ENCODE results near the gene RNASEH2C.

DNA sequence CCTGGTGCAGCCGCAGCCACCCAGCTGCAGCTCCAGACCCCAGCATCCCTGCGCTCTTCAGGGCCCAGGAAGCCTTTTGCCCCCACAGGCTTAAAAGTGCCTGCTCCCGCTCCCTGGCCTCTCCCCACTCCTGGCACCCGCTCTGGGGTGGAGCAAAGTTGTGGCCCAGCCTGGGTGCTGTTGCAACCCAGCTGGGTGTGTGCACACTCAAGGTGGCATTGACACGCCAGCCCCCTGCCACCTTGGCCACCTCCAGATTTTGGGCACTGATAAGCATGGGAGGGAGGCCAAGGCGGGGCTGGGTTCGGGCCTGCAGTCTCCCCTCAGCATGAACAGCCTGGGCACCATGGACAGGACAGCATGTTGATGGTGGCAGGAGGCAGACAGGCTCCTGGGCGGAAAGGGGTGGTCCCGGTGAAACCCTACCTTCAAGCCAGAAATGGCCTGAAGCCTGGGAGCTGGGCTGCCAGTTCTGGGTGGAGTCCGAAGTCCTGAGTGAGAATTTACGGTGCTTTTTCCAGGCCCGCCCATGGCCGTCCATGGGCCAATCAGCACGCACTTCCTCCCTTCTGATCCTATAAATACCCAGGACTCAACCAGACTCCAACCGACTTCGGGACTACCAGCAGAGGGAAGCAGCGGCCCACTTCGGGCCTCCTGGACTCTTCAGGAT lies 23.6 kb upstream of the RNASEH2C start:
- TF ChIP-seq, protein P1, sequence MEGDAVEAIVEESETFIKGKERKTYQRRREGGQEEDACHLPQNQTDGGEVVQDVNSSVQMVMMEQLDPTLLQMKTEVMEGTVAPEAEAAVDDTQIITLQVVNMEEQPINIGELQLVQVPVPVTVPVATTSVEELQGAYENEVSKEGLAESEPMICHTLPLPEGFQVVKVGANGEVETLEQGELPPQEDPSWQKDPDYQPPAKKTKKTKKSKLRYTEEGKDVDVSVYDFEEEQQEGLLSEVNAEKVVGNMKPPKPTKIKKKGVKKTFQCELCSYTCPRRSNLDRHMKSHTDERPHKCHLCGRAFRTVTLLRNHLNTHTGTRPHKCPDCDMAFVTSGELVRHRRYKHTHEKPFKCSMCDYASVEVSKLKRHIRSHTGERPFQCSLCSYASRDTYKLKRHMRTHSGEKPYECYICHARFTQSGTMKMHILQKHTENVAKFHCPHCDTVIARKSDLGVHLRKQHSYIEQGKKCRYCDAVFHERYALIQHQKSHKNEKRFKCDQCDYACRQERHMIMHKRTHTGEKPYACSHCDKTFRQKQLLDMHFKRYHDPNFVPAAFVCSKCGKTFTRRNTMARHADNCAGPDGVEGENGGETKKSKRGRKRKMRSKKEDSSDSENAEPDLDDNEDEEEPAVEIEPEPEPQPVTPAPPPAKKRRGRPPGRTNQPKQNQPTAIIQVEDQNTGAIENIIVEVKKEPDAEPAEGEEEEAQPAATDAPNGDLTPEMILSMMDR (IDR thresholded peaks at IDR 0.05), result peak in 2 of 4 experiments; percentile 2 to 7
- no peak for TF ChIP-seq POLR2A (IDR thresholded peaks at IDR 0.05)
